Spleen (tissue), 11 donors: ENCODE measurements around the gene GABRG3. TPM values are rescaled to one million over a fixed set of nuclear protein-coding genes. Genes with fewer than 3 reads are reported as not detected.

Source experiments
- DNase-seq: peaks from one replicate; pipeline ENCODE4 v3.0.0-alpha.2; 2020
- H3K27ac ChIP-seq, 8 donors: fragments of 200-600 bp; sonication (generic) in 7 of 8; 1 replicate in 4 of 8; 2 replicates in 4 of 8; pipeline versions ENCODE4 v1.5.0 to v1.8.0; 2016 to 2021; ENCODE audit warnings: inconsistent platforms in 4 of 8, mild to moderate bottlenecking in 4 of 8, moderate library complexity in 1 of 8
- H3K27me3 ChIP-seq, 7 donors: fragments of 200-600 bp; sonication (generic) in 6 of 7; replicated peaks in 1 of 7; 1 replicate in 4 of 7; 2 replicates in 3 of 7; pipeline versions ENCODE4 v1.5.0 to v1.8.0; 2016 to 2021; ENCODE audit warnings: inconsistent platforms in 3 of 7, mild to moderate bottlenecking in 1 of 7
- H3K36me3 ChIP-seq, 6 donors: fragments of 200-600 bp; sonication (generic) in 5 of 6; 1 replicate in 4 of 6; 2 replicates in 2 of 6; pipeline versions ENCODE4 v1.5.0 to v1.8.0; 2016 to 2021; ENCODE audit warnings: inconsistent platforms in 2 of 6
- H3K4me1 ChIP-seq, 6 donors: fragments of 200-600 bp; sonication (generic) in 5 of 6; 1 replicate in 3 of 6; 2 replicates in 3 of 6; pipeline versions ENCODE4 v1.5.0 to v1.8.0; 2016 to 2021; ENCODE audit warnings: inconsistent platforms in 3 of 6
- H3K4me3 ChIP-seq, 8 donors: fragments of 200-600 bp; sonication (generic) in 7 of 8; 1 replicate in 4 of 8; 2 replicates in 4 of 8; pipeline versions ENCODE4 v1.5.0 to v1.8.0; 2016 to 2021; ENCODE audit warnings: inconsistent platforms in 4 of 8, mild to moderate bottlenecking in 4 of 8, moderate library complexity in 2 of 8
- H3K9me3 ChIP-seq, 8 donors: fragments of 200-600 bp; sonication (generic) in 7 of 8; 1 replicate in 4 of 8; 2 replicates in 4 of 8; pipeline versions ENCODE4 v1.5.0 to v1.8.0; 2016 to 2021; ENCODE audit warnings: inconsistent platforms in 4 of 8
- POLR2A ChIP-seq, 3 donors: fragments of 450-650 bp; IDR thresholded peaks; one replicate each; pipeline ENCODE4 v1.5.1; 2017; ENCODE audit warnings: antibody characterized with exemption in 3 of 3, mild to moderate bottlenecking in 1 of 3
- POLR2AphosphoS5 ChIP-seq, 3 donors: sonication (generic); formaldehyde crosslinking; IDR thresholded peaks; one replicate each; pipeline ENCODE4 v1.5.1; 2017; ENCODE audit warnings: antibody characterized with exemption in 3 of 3
- WGBS, 5 donors: extraction: QIAGEN DNeasy Blood & Tissue Kit in 3 of 5; methylation state at CpG; one replicate each; pipeline versions ENCODE4 v1.1.5 to v1.1.7; 2013 to 2018; 5-methylcytosine and 5-hydroxymethylcytosine counted together
- intact Hi-C: fragments of 100-400 bp; cut with DNase I; formaldehyde crosslinking; loops from one replicate; pipeline ENCODE4 v1.15.0; 2023; ENCODE audit warnings: low total_unique reads
- polyA plus RNA-seq, 3 donors: library from polyadenylated mRNA; stranded (reverse); fragments of 200-250 nt; gene quantifications; one replicate each; pipeline ENCODE4 v1.2.1, GENCODE V29; 2013
- total RNA-seq, 7 donors: library from RNA; depleted of rRNA in 3 of 7; stranded (reverse); fragments of >200 nt in 3 of 7; fragmentation: NEBNext Ultra II Directional in 4 of 7; extraction: Animal tissue kit (Norgen Biotek cat#: 25700) in 4 of 7; gene quantifications; one replicate each; pipeline versions ENCODE4 v1.1.0 to v1.2.1, GENCODE V29; 2016 to 2021
- TF ChIP-seq, protein P1 (sequence below), 11 experiments: fragments of 200-600 bp in 7 of 11; fragments of 450-650 bp in 4 of 11; sonication (generic) in 4 of 11; IDR thresholded peaks in 8 of 11; conservative IDR thresholded peaks in 3 of 11; 1 replicate in 7 of 11; 2 replicates in 4 of 11; pipeline versions ENCODE4 v1.4.0 to v1.8.0; 2016 to 2021; ENCODE audit warnings: antibody characterized with exemption in 11 of 11, inconsistent platforms in 4 of 11, mild to moderate bottlenecking in 1 of 11
- donor health status: healthy with polysubstance abuse.
- donor health status: DM: no; HTN: no; CAD: no; lungs with moderate emphysema.
- donor health status: DM: no; HTN: no; CAD: no.
- donor health status: Bipolar disorder and iron deficiency.
- donor health status: healthy.
- donor health status: DM: no; HTN: no; CAD: no.
- donor health status: DM: yes; HTN: yes; CAD: no.

The GABRG3 gene
- total and polyA plus RNA-seq, 10 donors, result 0.14 to 19.6 (median 1.6) TPM

DNA sequence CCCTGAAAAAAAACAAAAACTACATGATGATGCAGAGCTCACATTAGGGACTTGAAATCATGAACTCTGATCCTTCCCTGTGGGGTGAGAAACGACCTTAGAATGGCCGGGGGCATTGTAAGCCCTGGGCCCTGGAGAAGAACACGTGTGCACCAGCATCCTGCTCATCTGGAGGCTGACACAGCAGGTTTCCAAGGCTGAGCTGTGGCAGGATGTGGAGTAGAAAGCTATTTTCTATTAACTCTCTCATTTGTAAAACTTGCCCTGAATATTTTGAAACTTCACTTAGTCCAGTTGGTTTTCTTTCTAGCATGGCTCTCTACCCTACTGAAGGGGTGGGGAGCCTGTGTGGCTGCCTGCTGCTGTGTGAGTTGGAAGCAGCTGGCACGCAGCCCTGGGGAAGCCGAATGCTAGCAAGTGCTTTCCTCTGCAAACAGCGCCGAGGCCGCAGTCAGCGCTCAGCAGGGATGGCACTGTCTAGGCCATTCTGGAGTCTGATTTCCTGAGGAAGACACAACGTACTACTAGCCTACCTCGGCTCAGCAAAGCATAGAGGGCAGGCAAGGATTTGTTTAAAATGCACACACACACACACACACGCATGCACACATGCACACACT lies 58.0 kb downstream of the GABRG3 start:
- DNase-seq, result no peak
- Histone ChIP-seq H3K36me3 (no peaks in the 10 kb centered on the region), H3K9me3 (peaks cover 0 to 5% (median 0%) of the 10 kb centered on the region in 8 donors), H3K27me3 (no peaks in the 10 kb centered on the region), H3K27ac (peak overlapping the region; percentile 46 to 81 (median 71)), H3K4me1 (peaks cover 0 to 7% (median 0%) of the 10 kb centered on the region in 6 donors), H3K4me3 (no peak overlapping the region)
- intact Hi-C loops, result no loop called here
- TF ChIP-seq, protein P1, sequence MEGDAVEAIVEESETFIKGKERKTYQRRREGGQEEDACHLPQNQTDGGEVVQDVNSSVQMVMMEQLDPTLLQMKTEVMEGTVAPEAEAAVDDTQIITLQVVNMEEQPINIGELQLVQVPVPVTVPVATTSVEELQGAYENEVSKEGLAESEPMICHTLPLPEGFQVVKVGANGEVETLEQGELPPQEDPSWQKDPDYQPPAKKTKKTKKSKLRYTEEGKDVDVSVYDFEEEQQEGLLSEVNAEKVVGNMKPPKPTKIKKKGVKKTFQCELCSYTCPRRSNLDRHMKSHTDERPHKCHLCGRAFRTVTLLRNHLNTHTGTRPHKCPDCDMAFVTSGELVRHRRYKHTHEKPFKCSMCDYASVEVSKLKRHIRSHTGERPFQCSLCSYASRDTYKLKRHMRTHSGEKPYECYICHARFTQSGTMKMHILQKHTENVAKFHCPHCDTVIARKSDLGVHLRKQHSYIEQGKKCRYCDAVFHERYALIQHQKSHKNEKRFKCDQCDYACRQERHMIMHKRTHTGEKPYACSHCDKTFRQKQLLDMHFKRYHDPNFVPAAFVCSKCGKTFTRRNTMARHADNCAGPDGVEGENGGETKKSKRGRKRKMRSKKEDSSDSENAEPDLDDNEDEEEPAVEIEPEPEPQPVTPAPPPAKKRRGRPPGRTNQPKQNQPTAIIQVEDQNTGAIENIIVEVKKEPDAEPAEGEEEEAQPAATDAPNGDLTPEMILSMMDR (IDR thresholded peaks at IDR 0.05 in 8 of 11, conservative IDR thresholded peaks at IDR 0.05 in 3 of 11), result no peak
- TF ChIP-seq POLR2AphosphoS5 (IDR thresholded peaks at IDR 0.05) (peak; percentile 58 to 76 (median 64)), POLR2A (IDR thresholded peaks at IDR 0.05) (no peak)
- 44 to 67% (median 50%) methylated on average over 9 to 12 of the region's 12 CpGs for WGBS, 5 donors

DNA sequence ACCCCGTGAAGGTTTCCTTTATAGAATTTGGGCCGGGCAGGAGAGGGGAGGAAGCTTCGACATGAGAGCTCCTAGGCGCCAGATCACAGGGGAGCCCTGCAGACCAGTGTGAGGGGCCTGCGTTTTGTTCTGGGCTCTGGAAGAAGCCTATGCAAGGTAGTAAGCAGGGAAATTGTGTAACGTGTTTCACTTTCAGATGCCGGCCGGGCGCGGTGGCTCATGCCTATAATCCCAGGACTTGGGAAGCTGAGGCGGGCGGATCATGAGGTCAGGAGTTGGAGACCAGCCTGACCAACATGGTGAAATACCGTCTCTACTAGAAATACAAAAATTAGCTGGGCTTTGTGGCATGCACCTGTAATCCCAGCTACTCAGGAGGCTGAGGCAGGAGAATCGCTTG lies 65.2 kb downstream of the GABRG3 start:
- Histone ChIP-seq H3K4me1 (peaks cover 0 to 4% (median 0%) of the 10 kb centered on the region in 6 donors), H3K9me3 (peaks cover 0 to 5% (median 0%) of the 10 kb centered on the region in 8 donors), H3K36me3 (no peaks in the 10 kb centered on the region), H3K27me3 (no peaks in the 10 kb centered on the region), H3K4me3 (no peak overlapping the region), H3K27ac (no peak overlapping the region)
- TF ChIP-seq POLR2A (IDR thresholded peaks at IDR 0.05) (no peak), POLR2AphosphoS5 (IDR thresholded peaks at IDR 0.05) (no peak)
- TF ChIP-seq, protein P1 (IDR thresholded peaks at IDR 0.05 in 8 of 11, conservative IDR thresholded peaks at IDR 0.05 in 3 of 11), result no peak
- WGBS, 5 donors, result 88 to 92% (median 89%) methylated on average over 14 of the region's 14 CpGs
- intact Hi-C loops, result no loop called here
- DNase-seq, result no peak

DNA sequence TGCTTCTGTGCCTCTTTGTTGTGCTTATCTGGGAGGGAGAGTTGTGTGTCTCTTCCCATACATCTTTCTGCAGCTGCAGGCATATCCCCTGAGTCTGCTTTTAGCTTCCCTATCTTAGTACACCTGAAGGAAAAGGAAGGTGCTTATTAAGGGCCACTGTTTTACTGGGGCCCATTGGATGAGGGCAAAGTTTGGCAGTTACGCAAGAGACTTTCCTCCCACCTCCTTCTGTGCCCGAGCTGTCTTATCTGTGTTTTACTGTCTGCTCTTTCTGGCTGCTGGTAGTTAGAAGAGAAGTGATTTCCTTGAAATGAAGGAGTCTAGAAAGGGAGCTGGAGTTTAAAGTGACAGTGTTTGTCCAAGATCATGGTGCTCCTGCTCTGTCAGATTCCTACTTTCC lies 66.5 kb downstream of the GABRG3 start:
- Histone ChIP-seq H3K4me1 (peaks cover 0 to 4% (median 0%) of the 10 kb centered on the region in 6 donors), H3K27ac (no peak overlapping the region), H3K36me3 (no peaks in the 10 kb centered on the region), H3K4me3 (no peak overlapping the region), H3K9me3 (no peaks in the 10 kb centered on the region), H3K27me3 (no peaks in the 10 kb centered on the region)
- no peak for DNase-seq
- intact Hi-C loops, result no loop called here
- TF ChIP-seq POLR2AphosphoS5 (IDR thresholded peaks at IDR 0.05) (no peak), POLR2A (IDR thresholded peaks at IDR 0.05) (no peak)
- TF ChIP-seq, protein P1 (IDR thresholded peaks at IDR 0.05 in 8 of 11, conservative IDR thresholded peaks at IDR 0.05 in 3 of 11), result no peak
- 53 to 66% (median 58%) methylated on average over 2 of the region's 2 CpGs for WGBS, 5 donors

DNA sequence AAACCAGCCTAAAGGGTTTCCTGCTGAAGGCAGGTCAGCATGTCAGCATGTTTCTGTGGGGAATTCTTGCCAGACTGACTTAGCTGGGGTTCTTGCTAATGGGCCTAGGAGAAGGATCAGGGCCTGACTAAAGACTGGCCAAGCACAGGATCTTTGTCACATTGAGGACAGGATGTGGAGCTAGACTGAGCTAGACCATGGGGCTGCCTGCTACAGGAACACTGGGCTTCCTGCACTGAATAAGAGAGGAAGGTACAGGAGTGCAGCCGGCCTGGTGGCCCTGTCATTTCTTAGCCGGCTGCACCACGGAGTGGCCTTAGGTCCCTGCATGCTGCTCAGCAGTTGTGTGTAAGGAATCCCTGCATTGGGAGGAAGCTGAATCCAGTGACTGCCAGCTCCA lies 68.2 kb downstream of the GABRG3 start:
- peak overlapping the region in 3 of 8 donors; percentile 2 to 59 (median 45) for H3K27ac ChIP-seq
- H3K4me3 ChIP-seq, result no peak overlapping the region
- WGBS, 5 donors, result 35 to 52% (median 48%) methylated on average over 3 of the region's 3 CpGs
- peak in 1 of 3 donors; percentile 48 for TF ChIP-seq POLR2AphosphoS5 (IDR thresholded peaks at IDR 0.05)
- TF ChIP-seq, protein P1 (IDR thresholded peaks at IDR 0.05 in 8 of 11, conservative IDR thresholded peaks at IDR 0.05 in 3 of 11), result no peak
- H3K4me1 ChIP-seq, result peaks cover 0 to 4% (median 0%) of the 10 kb centered on the region in 6 donors
- no peak for DNase-seq
- no peaks in the 10 kb centered on the region for H3K9me3 ChIP-seq
- no peaks in the 10 kb centered on the region for H3K36me3 ChIP-seq
- intact Hi-C loops, result no loop called here
- H3K27me3 ChIP-seq, result no peaks in the 10 kb centered on the region
